CD4-positive, alpha-beta T cell treated with Interleukin-12 subunit alpha and Interleukin-12 subunit beta, for 1 hour (primary cell): ENCODE data around the gene CSNK1A1.
"Not testable (repeated sequence)": the region's sequence is repeated elsewhere in the genome, so short reads cannot be mapped to it uniquely, and the experiment has no call there.

Experiments
- DNase-seq: peaks from one replicate; pipeline ENCODE4 v3.0.0-alpha.2; 2020

CSNK1A1 gene

GRCh38 chr5:149452665-149453617 is 98.3 kb downstream of the CSNK1A1 start:
- no peak for DNase-seq

GRCh38 chr5:149452007-149452664 is 99.1 kb downstream of the CSNK1A1 start:
- DNase-seq, result no peak

- no peak for DNase-seq
Measured at GRCh38 chr5:149450199-149450598, 101.0 kb downstream of the CSNK1A1 start.

GRCh38 chr5:149448831-149449714 is 102.2 kb downstream of the CSNK1A1 start:
- no peak for DNase-seq

- DNase-seq, result no peak
Measured at GRCh38 chr5:149448431-149448830, 102.8 kb downstream of the CSNK1A1 start.

GRCh38 chr5:149447373-149448367 is 103.6 kb downstream of the CSNK1A1 start:
- DNase-seq, result no peak

- DNase-seq, result not testable (repeated sequence)
Measured at GRCh38 chr5:149446794-149447193, 104.4 kb downstream of the CSNK1A1 start.

- DNase-seq, result no peak
Measured at GRCh38 chr5:149445739-149446369, 105.4 kb downstream of the CSNK1A1 start.

GRCh38 chr5:149445343-149445738 is 105.9 kb downstream of the CSNK1A1 start:
- DNase-seq, result no peak

GRCh38 chr5:149444430-149444829 is 106.8 kb downstream of the CSNK1A1 start:
- not testable (repeated sequence) for DNase-seq

- DNase-seq, result no peak
Measured at GRCh38 chr5:149443210-149443609, 108.0 kb downstream of the CSNK1A1 start.

- peak; percentile 65 for DNase-seq
Measured at GRCh38 chr5:149442563-149443182, 108.6 kb downstream of the CSNK1A1 start.
